HCT116 (cell line): Measurements from ENCODE around the gene GAB2.

ENCODE experiments used
- CEBPB ChIP-seq: IDR thresholded peaks from 2 replicates; pipeline ENCODE4 v1.6.1; 2012; ENCODE audit warnings: low read depth
- EGR1 ChIP-seq: IDR thresholded peaks from 2 replicates; pipeline ENCODE4 v1.6.1; 2012; ENCODE audit warnings: low read depth
- ELF1 ChIP-seq: IDR thresholded peaks from 2 replicates; pipeline ENCODE4 v1.6.1; 2012; ENCODE audit warnings: low read depth, borderline replicate concordance
- EZH2 ChIP-seq: fragments of 200-600 bp; sonication (generic); IDR thresholded peaks from 2 replicates; pipeline ENCODE4 v1.6.1; 2017; ENCODE audit warnings: antibody characterized with exemption, mixed run types
- EZH2phosphoT487 ChIP-seq: fragments of 200-600 bp; IDR thresholded peaks from 2 replicates; pipeline ENCODE4 v1.6.1; 2018; ENCODE audit warnings: antibody characterized with exemption, borderline replicate concordance
- POLR2AphosphoS5 ChIP-seq: IDR thresholded peaks from 2 replicates; pipeline ENCODE4 v1.6.1; 2011; ENCODE audit warnings: mild to moderate bottlenecking, low read depth, low read length, moderate library complexity
- YY1 ChIP-seq: IDR thresholded peaks from 2 replicates; pipeline ENCODE4 v1.6.1; 2011; ENCODE audit warnings: low read length, low read depth, moderate library complexity, mild to moderate bottlenecking; ENCODE audit not compliant: insufficient replicate concordance; ENCODE audit errors: extremely low read depth
- ZFX ChIP-seq: fragments of 450-650 bp; IDR thresholded peaks from 2 replicates; pipeline ENCODE4 v1.6.1; 2017
- TF ChIP-seq, protein P1 (sequence below), 3 experiments: fragments of 200-600 bp in 1 of 3; sonication (generic) in 1 of 3; IDR thresholded peaks in 2 of 3; conservative IDR thresholded peaks in 1 of 3; 2 replicates each; pipeline ENCODE4 v1.5.1; 2012 to 2017; ENCODE audit warnings: low read depth in 2 of 3, low read length in 2 of 3, antibody characterized with exemption in 1 of 3, borderline replicate concordance in 1 of 3, control low read depth in 1 of 3, mild to moderate bottlenecking in 1 of 3, mixed read lengths in 1 of 3, mixed run types in 1 of 3, moderate library complexity in 1 of 3; ENCODE audit not compliant: insufficient read depth in 1 of 3
- TF ChIP-seq, protein P2 (sequence below): IDR thresholded peaks from 2 replicates; pipeline ENCODE4 v1.6.1; 2011; ENCODE audit warnings: mild to moderate bottlenecking, low read length, moderate library complexity; ENCODE audit not compliant: insufficient replicate concordance; ENCODE audit errors: extremely low read depth
- TF ChIP-seq, protein P3 (sequence below): IDR thresholded peaks from 2 replicates; pipeline ENCODE4 v1.6.1; 2012
- TF ChIP-seq, protein P4 (sequence below): IDR thresholded peaks from 2 replicates; pipeline ENCODE4 v1.6.1; 2012; ENCODE audit warnings: low read depth

DNA sequence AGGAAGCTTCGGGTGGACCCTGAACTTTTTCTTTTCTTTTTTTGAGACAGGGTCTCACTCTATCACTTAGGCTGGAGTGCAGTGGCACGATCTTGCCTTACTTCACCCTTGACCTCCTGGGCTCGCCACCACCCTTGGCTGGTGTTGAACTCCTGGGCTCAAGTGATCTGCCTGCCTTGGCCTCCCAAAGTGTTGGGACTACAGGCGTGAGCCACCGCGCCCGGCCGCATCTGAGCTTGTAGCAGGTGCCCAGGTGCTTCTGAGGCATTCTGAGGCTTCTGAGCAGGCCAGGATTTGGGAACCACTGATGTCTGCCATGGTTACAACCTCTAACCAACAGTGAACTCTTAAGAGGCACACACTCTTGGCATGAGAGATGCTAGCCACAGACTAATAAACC is 223.8 kb downstream of the GAB2 start:
- TF ChIP-seq, protein P1, sequence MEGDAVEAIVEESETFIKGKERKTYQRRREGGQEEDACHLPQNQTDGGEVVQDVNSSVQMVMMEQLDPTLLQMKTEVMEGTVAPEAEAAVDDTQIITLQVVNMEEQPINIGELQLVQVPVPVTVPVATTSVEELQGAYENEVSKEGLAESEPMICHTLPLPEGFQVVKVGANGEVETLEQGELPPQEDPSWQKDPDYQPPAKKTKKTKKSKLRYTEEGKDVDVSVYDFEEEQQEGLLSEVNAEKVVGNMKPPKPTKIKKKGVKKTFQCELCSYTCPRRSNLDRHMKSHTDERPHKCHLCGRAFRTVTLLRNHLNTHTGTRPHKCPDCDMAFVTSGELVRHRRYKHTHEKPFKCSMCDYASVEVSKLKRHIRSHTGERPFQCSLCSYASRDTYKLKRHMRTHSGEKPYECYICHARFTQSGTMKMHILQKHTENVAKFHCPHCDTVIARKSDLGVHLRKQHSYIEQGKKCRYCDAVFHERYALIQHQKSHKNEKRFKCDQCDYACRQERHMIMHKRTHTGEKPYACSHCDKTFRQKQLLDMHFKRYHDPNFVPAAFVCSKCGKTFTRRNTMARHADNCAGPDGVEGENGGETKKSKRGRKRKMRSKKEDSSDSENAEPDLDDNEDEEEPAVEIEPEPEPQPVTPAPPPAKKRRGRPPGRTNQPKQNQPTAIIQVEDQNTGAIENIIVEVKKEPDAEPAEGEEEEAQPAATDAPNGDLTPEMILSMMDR (IDR thresholded peaks at IDR 0.05 in 2 of 3, conservative IDR thresholded peaks at IDR 0.05 in 1 of 3; ENCODE audit: borderline replicate concordance in 1 of 3, insufficient read depth in 1 of 3, low read depth in 2 of 3, low read length in 2 of 3), result no peak
- TF ChIP-seq, protein P2, sequence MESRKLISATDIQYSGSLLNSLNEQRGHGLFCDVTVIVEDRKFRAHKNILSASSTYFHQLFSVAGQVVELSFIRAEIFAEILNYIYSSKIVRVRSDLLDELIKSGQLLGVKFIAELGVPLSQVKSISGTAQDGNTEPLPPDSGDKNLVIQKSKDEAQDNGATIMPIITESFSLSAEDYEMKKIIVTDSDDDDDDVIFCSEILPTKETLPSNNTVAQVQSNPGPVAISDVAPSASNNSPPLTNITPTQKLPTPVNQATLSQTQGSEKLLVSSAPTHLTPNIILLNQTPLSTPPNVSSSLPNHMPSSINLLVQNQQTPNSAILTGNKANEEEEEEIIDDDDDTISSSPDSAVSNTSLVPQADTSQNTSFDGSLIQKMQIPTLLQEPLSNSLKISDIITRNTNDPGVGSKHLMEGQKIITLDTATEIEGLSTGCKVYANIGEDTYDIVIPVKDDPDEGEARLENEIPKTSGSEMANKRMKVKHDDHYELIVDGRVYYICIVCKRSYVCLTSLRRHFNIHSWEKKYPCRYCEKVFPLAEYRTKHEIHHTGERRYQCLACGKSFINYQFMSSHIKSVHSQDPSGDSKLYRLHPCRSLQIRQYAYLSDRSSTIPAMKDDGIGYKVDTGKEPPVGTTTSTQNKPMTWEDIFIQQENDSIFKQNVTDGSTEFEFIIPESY, result no peak
- TF ChIP-seq POLR2AphosphoS5 (no peak), ELF1 (no peak), EZH2 (no peak), YY1 (no peak), EZH2phosphoT487 (no peak), EGR1 (no peak), ZFX (no peak), CEBPB (no peak)
- TF ChIP-seq, protein P3, sequence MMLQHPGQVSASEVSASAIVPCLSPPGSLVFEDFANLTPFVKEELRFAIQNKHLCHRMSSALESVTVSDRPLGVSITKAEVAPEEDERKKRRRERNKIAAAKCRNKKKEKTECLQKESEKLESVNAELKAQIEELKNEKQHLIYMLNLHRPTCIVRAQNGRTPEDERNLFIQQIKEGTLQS, result no peak
- TF ChIP-seq, protein P4, sequence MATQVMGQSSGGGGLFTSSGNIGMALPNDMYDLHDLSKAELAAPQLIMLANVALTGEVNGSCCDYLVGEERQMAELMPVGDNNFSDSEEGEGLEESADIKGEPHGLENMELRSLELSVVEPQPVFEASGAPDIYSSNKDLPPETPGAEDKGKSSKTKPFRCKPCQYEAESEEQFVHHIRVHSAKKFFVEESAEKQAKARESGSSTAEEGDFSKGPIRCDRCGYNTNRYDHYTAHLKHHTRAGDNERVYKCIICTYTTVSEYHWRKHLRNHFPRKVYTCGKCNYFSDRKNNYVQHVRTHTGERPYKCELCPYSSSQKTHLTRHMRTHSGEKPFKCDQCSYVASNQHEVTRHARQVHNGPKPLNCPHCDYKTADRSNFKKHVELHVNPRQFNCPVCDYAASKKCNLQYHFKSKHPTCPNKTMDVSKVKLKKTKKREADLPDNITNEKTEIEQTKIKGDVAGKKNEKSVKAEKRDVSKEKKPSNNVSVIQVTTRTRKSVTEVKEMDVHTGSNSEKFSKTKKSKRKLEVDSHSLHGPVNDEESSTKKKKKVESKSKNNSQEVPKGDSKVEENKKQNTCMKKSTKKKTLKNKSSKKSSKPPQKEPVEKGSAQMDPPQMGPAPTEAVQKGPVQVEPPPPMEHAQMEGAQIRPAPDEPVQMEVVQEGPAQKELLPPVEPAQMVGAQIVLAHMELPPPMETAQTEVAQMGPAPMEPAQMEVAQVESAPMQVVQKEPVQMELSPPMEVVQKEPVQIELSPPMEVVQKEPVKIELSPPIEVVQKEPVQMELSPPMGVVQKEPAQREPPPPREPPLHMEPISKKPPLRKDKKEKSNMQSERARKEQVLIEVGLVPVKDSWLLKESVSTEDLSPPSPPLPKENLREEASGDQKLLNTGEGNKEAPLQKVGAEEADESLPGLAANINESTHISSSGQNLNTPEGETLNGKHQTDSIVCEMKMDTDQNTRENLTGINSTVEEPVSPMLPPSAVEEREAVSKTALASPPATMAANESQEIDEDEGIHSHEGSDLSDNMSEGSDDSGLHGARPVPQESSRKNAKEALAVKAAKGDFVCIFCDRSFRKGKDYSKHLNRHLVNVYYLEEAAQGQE, result no peak
